Measurements from ENCODE around the gene CPSF4L. TPM values are rescaled to one million over a fixed set of nuclear protein-coding genes. Genes with fewer than 3 reads are reported as not detected.
A peak's percentile ranks its signal among the peaks of the same experiment; 100 is the strongest.

The CPSF4L gene
- total and polyA plus RNA-seq, 2 donors (not counting 3 experiments of a cell fraction or from before 2014, with no cell fraction given) = not detected

- Histone ChIP-seq H3K9ac (replicated peaks; ENCODE audit: extremely low read depth, insufficient read depth, low read length) (peak overlapping the region; percentile 30), H4K20me1 (replicated peaks; ENCODE audit: control insufficient read depth, extremely low read depth, insufficient read depth, low read length) (no peaks in the 10 kb centered on the region), H3K9me3 (replicated peaks; ENCODE audit: control insufficient read depth, insufficient read depth, low read length) (no peaks in the 10 kb centered on the region), H3K4me3 (replicated peaks in 1 of 3; ENCODE audit: insufficient read depth in 1 of 3, low read depth in 1 of 3, low read length in 3 of 3) (no peak overlapping the region), H3K27me3 (ENCODE audit: control insufficient read depth in 2 of 2, insufficient read depth in 2 of 2, low read length in 2 of 2) (no peaks in the 10 kb centered on the region), H3K36me3 (ENCODE audit: control insufficient read depth in 2 of 2, extremely low read depth in 1 of 2, insufficient read depth in 2 of 2, low read length in 2 of 2) (no peaks in the 10 kb centered on the region), H3K79me2 (ENCODE audit: control insufficient read depth, insufficient read depth, low read length) (peaks cover 57% of the 10 kb centered on the region), H3K9me1 (replicated peaks; ENCODE audit: control insufficient read depth, extremely low read depth, insufficient read depth, low read length) (no peaks in the 10 kb centered on the region), H3K27ac (ENCODE audit: insufficient read depth, low read depth, low read length) (peak overlapping the region; percentile 79), H3K4me2 (ENCODE audit: insufficient read depth, low read length) (peak overlapping the region; percentile 9), H2AFZ (ENCODE audit: low read depth, low read length) (no peak overlapping the region), H3K4me1 (ENCODE audit: control insufficient read depth, extremely low read depth, insufficient read depth, low read length) (peaks cover 25% of the 10 kb centered on the region)
- dilution Hi-C loops (cut with MboI; ENCODE audit: extremely low pct_ligation_motif_present, low sequenced_read_pairs) = no loop called here
- DNase-seq (ENCODE audit: low read depth, low spot score) (peak; percentile 74), FAIRE-seq (peak; percentile 95)
- ChIA-PET POLR2A (no interaction called here), CTCF (interaction anchor here (1.2 to 3.3 kb wide), 7 partner anchors 11 to 565 kb away, joined by 3 to 17 read pairs (median 5); partner anchors contain the start of gene CDC42EP4)
- peak; percentile 2 for TF ChIP-seq MYC (IDR thresholded peaks at IDR 0.05; ENCODE audit: low read depth, low read length)
- TF ChIP-seq EZH2 (IDR thresholded peaks at IDR 0.05; ENCODE audit: borderline replicate concordance, low read depth, low read length, severe bottlenecking) = no peak
- TF ChIP-seq POLR2AphosphoS5 (IDR thresholded peaks at IDR 0.05; ENCODE audit: insufficient read depth, low read depth, low read length) = peak; percentile 36
- TF ChIP-seq FOS (IDR thresholded peaks at IDR 0.05; ENCODE audit: borderline replicate concordance, insufficient read depth, low read length) = peak; percentile 80
- no peak for TF ChIP-seq POLR2A (IDR thresholded peaks at IDR 0.05; ENCODE audit: low read depth, low read length)
- TF ChIP-seq CTCF (IDR thresholded peaks at IDR 0.05; ENCODE audit: extremely low read depth in 1 of 2, insufficient read depth in 1 of 2, low read depth in 1 of 2, low read length in 2 of 2) = no peak
- TF ChIP-seq JUN (IDR thresholded peaks at IDR 0.05; ENCODE audit: borderline replicate concordance, insufficient read depth, insufficient read length, low read depth) = peak; percentile 54
- TF ChIP-seq MAX (IDR thresholded peaks at IDR 0.05; ENCODE audit: insufficient read depth, insufficient read length) = no peak
- TF ChIP-seq GATA2 (IDR thresholded peaks at IDR 0.05; ENCODE audit: insufficient read depth, insufficient read length, low read depth, low read length) = no peak
- BruUV-seq (replicated peaks) = no TSS peak
- intact Hi-C loops (cut with micrococcal nuclease) = loop anchor here (1.0 to 5.0 kb wide), 3 partner anchors 13 to 60 kb away; a partner anchor contains a TSS
These were observed 30.4 kb upstream of the CPSF4L start for GRCh38 chr17:73292031-73292531.

Data from endothelial cell of umbilical vein (primary cell).